HepG2 (cell line): Measurements from ENCODE around the gene DMKN. TPM values are rescaled to one million over a fixed set of nuclear protein-coding genes. Genes with fewer than 3 reads are reported as not detected.

ENCODE experiments used
- ATF2 ChIP-seq: sonication (generic); formaldehyde crosslinking; IDR thresholded peaks from 2 replicates; pipeline ENCODE4 v1.4.0; 2020; ENCODE audit warnings: missing genetic modification reagents
- CBX1 ChIP-seq: IDR thresholded peaks from one replicate; pipeline ENCODE4 v1.6.1; 2016; ENCODE audit warnings: antibody characterized with exemption, low read depth
- CBX2 ChIP-seq, 2 experiments: fragments of 200-600 bp in 1 of 2; sonication (generic); formaldehyde crosslinking in 1 of 2; IDR thresholded peaks; 2 replicates each; pipeline versions ENCODE4 v1.7.0 to v1.8.1; 2018 to 2022; ENCODE audit warnings: low read depth in 2 of 2, low read length in 1 of 2, mild to moderate bottlenecking in 1 of 2, missing genetic modification reagents in 1 of 2
- CSRNP1 ChIP-seq: sonication (generic); formaldehyde crosslinking; IDR thresholded peaks from 2 replicates; pipeline ENCODE4 v1.8.1; 2023; ENCODE audit warnings: mild to moderate bottlenecking, missing genetic modification reagents
- DR1 ChIP-seq: sonication (generic); formaldehyde crosslinking; IDR thresholded peaks from 2 replicates; pipeline ENCODE4 v1.8.0; 2021; ENCODE audit warnings: mild to moderate bottlenecking, missing genetic modification reagents, inconsistent platforms
- E2F1 ChIP-seq: sonication (generic); formaldehyde crosslinking; IDR thresholded peaks from 2 replicates; pipeline ENCODE4 v1.5.0; 2020; ENCODE audit warnings: missing genetic modification reagents
- FOSL2 ChIP-seq: sonication (generic); formaldehyde crosslinking; IDR thresholded peaks from 2 replicates; pipeline ENCODE4 v1.4.0; 2020; ENCODE audit warnings: missing genetic modification reagents
- MTF1 ChIP-seq: sonication (generic); formaldehyde crosslinking; IDR thresholded peaks from 2 replicates; pipeline ENCODE4 v1.5.0; 2020; ENCODE audit warnings: missing genetic modification reagents
- ONECUT2 ChIP-seq: sonication (generic); formaldehyde crosslinking; IDR thresholded peaks from 2 replicates; pipeline ENCODE4 v1.4.0; 2020; ENCODE audit warnings: missing genetic modification reagents
- RERE ChIP-seq: IDR thresholded peaks from 2 replicates; pipeline ENCODE4 v1.6.1; 2016; ENCODE audit warnings: low read depth, missing genetic modification reagents, missing compliant biosample characterization
- RFXANK ChIP-seq: IDR thresholded peaks from 2 replicates; pipeline ENCODE4 v1.6.1; 2016
- SAP130 ChIP-seq: IDR thresholded peaks from 2 replicates; pipeline ENCODE4 v1.6.1; 2016; ENCODE audit warnings: low read depth
- TEAD3 ChIP-seq: optimal IDR thresholded peaks from 2 replicates; pipeline ENCODE3; 2016; ENCODE audit warnings: borderline replicate concordance
- THYN1 ChIP-seq: sonication (generic); formaldehyde crosslinking; IDR thresholded peaks from 2 replicates; pipeline ENCODE4 v1.8.1; 2023; ENCODE audit warnings: low read depth, mild to moderate bottlenecking, moderate library complexity, missing genetic modification reagents, borderline replicate concordance
- ZFAT ChIP-seq: sonication (generic); formaldehyde crosslinking; conservative IDR thresholded peaks from 2 replicates; pipeline ENCODE4 v1.8.1; 2023; ENCODE audit warnings: missing genetic modification reagents, inconsistent platforms
- ZGPAT ChIP-seq: IDR thresholded peaks from 2 replicates; pipeline ENCODE4 v1.6.1; 2016; ENCODE audit warnings: mild to moderate bottlenecking
- ZNF17 ChIP-seq: sonication (generic); formaldehyde crosslinking; IDR thresholded peaks from 2 replicates; pipeline ENCODE4 v1.5.0; 2020; ENCODE audit warnings: mild to moderate bottlenecking, missing genetic modification reagents
- ZNF556 ChIP-seq: sonication (generic); formaldehyde crosslinking; IDR thresholded peaks from 2 replicates; pipeline ENCODE4 v1.4.0; 2020; ENCODE audit warnings: mild to moderate bottlenecking, missing genetic modification reagents, borderline replicate concordance
- ZSCAN29 ChIP-seq: sonication (generic); formaldehyde crosslinking; conservative IDR thresholded peaks from 2 replicates; pipeline ENCODE4 v1.4.0; 2020; ENCODE audit warnings: mild to moderate bottlenecking, missing genetic modification reagents
- polyA plus RNA-seq, 8 experiments: library from polyadenylated mRNA; depleted of rRNA in 3 of 8; stranded (reverse) in 7 of 8; unstranded in 1 of 8; fragments of >200 nt; fragmentation: Illumina TruSeq in 4 of 8; extraction: Trizol in 4 of 8; gene quantifications; 2 replicates each; pipeline versions ENCODE4 v1.2.1 to v1.2.3, GENCODE V29; 2011 to 2016; ENCODE audit warnings: low read depth in 4 of 8, missing spikeins in 1 of 8, mixed read lengths in 1 of 8; ENCODE audit not compliant: insufficient read depth in 1 of 8
- total RNA-seq, 5 experiments: library from RNA; depleted of rRNA; stranded (reverse); fragments of >200 nt; fragmentation: Illumina TruSeq; extraction: Trizol; gene quantifications; 2 replicates each; pipeline ENCODE4 v1.2.3, GENCODE V29; 2016; ENCODE audit warnings: low read depth in 1 of 5

The DMKN gene
- total and polyA plus RNA-seq, 2 of the 13 experiments (the other 11 are each of a cell fraction or from before 2014, with no cell fraction given) = 50.8 to 57.1 TPM

GRCh38 chr19:35458731-35459391 is 54.6 kb downstream of the DMKN start (continued):
- peak; percentile 56; the same call in 1 of the 2 replicates for TF ChIP-seq RERE (CRISPR knock-in tag)
- TF ChIP-seq MTF1 (CRISPR knock-in tag) = no peak
- no peak for TF ChIP-seq ONECUT2 (CRISPR knock-in tag)
- TF ChIP-seq ZSCAN29 (CRISPR knock-in tag) = peak; percentile 78; the same call in 1 of the 2 replicates
- TF ChIP-seq ZGPAT (CRISPR knock-in tag) = peak; percentile 38; the same call in 1 of the 2 replicates
- peak; percentile 53; the same call in 1 of the 2 replicates for TF ChIP-seq FOSL2
- TF ChIP-seq SAP130 (CRISPR knock-in tag) = peak; percentile 90
- TF ChIP-seq CBX2 (IDR thresholded peaks at IDR 0.05; ENCODE audit: low read depth, low read length) = no peak
- no peak for TF ChIP-seq CBX2 (CRISPR knock-in tag; IDR thresholded peaks at IDR 0.05; ENCODE audit: low read depth)
- TF ChIP-seq THYN1 = no peak
- TF ChIP-seq TEAD3 (CRISPR knock-in tag) = peak; percentile 64
- TF ChIP-seq DR1 (CRISPR knock-in tag) = no peak
- TF ChIP-seq ZNF17 (CRISPR knock-in tag) = no peak
- peak; percentile 45 for TF ChIP-seq CSRNP1 (CRISPR knock-in tag)
- TF ChIP-seq E2F1 (CRISPR knock-in tag) = no peak
- TF ChIP-seq ZFAT (CRISPR knock-in tag) = no peak
- TF ChIP-seq RFXANK (CRISPR knock-in tag) = no peak
- TF ChIP-seq ZNF556 (CRISPR knock-in tag) = 0 out of 2 replicates have a peak, but pooled peaks have one; percentile 38
- TF ChIP-seq CBX1 = no peak
- peak; percentile 55 for TF ChIP-seq ATF2 (CRISPR knock-in tag)
